GM13977 (cell line): Measurements from ENCODE around the gene SLC2A4RG.
A peak's percentile ranks its signal among the peaks of the same experiment; 100 is the strongest.

Source experiments
- DNase-seq: peaks from one replicate; pipeline ENCODE4 v3.0.0; 2012; ENCODE audit warnings: low spot score
- CTCF ChIP-seq: IDR thresholded peaks from 2 replicates; pipeline ENCODE4 v1.5.1; 2012; ENCODE audit warnings: mild to moderate bottlenecking, control low read depth; ENCODE audit not compliant: insufficient read depth; ENCODE audit errors: extremely low read depth, missing control alignments
- in situ Hi-C: fragments of 300-500 bp; cut with MboI; formaldehyde crosslinking; loops from one replicate; pipeline ENCODE4 v1.12.0; 2022; ENCODE audit warnings: low sequenced_read_pairs, low pct_unique_long_range_greater_than_20kb, mixed read lengths, inconsistent platforms; ENCODE audit not compliant: unreplicated experiment

Gene SLC2A4RG

GRCh38 chr20:63734111-63734945, 5.2 kb upstream of the SLC2A4RG start:
- no peak for DNase-seq
- TF ChIP-seq CTCF, result no peak
- in situ Hi-C loops, result no loop called here

- in situ Hi-C loops, result no loop called here
- TF ChIP-seq CTCF, result no peak
- DNase-seq, result no peak
Observed at GRCh38 chr20:63734946-63735858, 4.4 kb upstream of the SLC2A4RG start.

- peak; percentile 79 for DNase-seq
- in situ Hi-C loops, result no loop called here
- no peak for TF ChIP-seq CTCF
Observed at GRCh38 chr20:63735859-63736718, 3.5 kb upstream of the SLC2A4RG start, which contains the start of gene LIME1. LIME1 (plus strand) TSS chr20:63736664; CDS start chr20:63737550, 886 bp downstream.

- DNase-seq, result peak; percentile 73
- no peak for TF ChIP-seq CTCF
- in situ Hi-C loops, result no loop called here
Observed at GRCh38 chr20:63736893-63737694, 2.5 kb upstream of the SLC2A4RG start.

GRCh38 chr20:63737695-63737944, 2.0 kb upstream of the SLC2A4RG start:
- no peak for DNase-seq
- in situ Hi-C loops, result no loop called here
- TF ChIP-seq CTCF, result no peak
